Measurements from ENCODE around the gene TMEM254. TPM values are rescaled to one million over a fixed set of nuclear protein-coding genes. Genes with fewer than 3 reads are reported as not detected.

The TMEM254 gene
- total RNA-seq, 1 donor from 2014 or later: 14.3 TPM

DNA sequence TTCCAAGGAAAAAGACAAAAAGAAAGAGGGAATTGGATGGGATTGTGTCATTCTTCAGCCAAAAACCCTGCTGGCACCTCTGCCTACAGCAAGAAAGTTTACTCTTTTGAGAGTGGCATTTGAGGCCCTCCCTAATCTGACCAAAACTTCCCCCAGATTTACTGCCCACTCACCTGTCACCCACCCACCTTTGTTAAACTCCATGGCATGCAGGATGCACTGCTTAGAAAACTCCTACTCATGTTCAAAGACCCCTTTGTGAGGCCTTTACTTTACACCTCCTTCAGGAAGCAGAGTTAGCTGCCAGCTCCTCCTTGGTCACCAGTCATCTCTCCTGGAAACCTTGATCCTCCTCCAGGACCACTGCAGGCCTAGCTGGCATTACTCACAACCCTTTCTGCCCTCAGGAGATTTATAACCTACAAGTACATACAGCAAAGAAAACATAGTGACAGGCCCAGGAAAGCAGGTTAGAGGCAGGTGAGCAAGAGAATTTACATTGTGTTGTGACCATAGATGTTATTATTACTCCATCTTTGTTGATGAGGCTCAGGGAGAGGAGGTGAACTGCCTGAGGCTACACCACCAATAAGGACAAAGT lies 43.7 kb downstream of the TMEM254 start:
- no peak overlapping the region for H3K4me2 ChIP-seq (ENCODE audit: low read length)
- no peak overlapping the region for H3K4me3 ChIP-seq (ENCODE audit: insufficient read depth, low read depth, low read length)
- H3K27ac ChIP-seq (ENCODE audit: low read depth, low read length): no peak overlapping the region
- Mint-ChIP-seq H3K36me3 (ENCODE audit: low read depth, unreplicated experiment) (no peaks in the 10 kb centered on the region), H3K9me3 (ENCODE audit: unreplicated experiment) (no peaks in the 10 kb centered on the region), H3K4me3 (ENCODE audit: unreplicated experiment) (no peak overlapping the region), H3K27ac (ENCODE audit: unreplicated experiment) (no peak overlapping the region), H3K27me3 (ENCODE audit: low read depth, unreplicated experiment) (peaks cover 12% of the 10 kb centered on the region), H3K4me1 (ENCODE audit: low read depth, unreplicated experiment) (no peaks in the 10 kb centered on the region)
- no peak overlapping the region for H2AFZ ChIP-seq (ENCODE audit: low read depth, low read length)
- no peaks in the 10 kb centered on the region for H3K79me2 ChIP-seq (ENCODE audit: insufficient read depth, low read length)
- no peaks in the 10 kb centered on the region for H4K20me1 ChIP-seq (ENCODE audit: insufficient read depth, low read length)
- no peaks in the 10 kb centered on the region for H3K4me1 ChIP-seq (ENCODE audit: insufficient read depth, low read length)
- H3K9me3 ChIP-seq (ENCODE audit: insufficient read depth, low read depth, low read length): no peaks in the 10 kb centered on the region
- no peak overlapping the region for H3K9ac ChIP-seq (ENCODE audit: low read length)
- DNase-seq (ENCODE audit: low read depth) (no peak), FAIRE-seq (no peak)
- TF ChIP-seq, protein P1, sequence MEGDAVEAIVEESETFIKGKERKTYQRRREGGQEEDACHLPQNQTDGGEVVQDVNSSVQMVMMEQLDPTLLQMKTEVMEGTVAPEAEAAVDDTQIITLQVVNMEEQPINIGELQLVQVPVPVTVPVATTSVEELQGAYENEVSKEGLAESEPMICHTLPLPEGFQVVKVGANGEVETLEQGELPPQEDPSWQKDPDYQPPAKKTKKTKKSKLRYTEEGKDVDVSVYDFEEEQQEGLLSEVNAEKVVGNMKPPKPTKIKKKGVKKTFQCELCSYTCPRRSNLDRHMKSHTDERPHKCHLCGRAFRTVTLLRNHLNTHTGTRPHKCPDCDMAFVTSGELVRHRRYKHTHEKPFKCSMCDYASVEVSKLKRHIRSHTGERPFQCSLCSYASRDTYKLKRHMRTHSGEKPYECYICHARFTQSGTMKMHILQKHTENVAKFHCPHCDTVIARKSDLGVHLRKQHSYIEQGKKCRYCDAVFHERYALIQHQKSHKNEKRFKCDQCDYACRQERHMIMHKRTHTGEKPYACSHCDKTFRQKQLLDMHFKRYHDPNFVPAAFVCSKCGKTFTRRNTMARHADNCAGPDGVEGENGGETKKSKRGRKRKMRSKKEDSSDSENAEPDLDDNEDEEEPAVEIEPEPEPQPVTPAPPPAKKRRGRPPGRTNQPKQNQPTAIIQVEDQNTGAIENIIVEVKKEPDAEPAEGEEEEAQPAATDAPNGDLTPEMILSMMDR (IDR thresholded peaks at IDR 0.05; ENCODE audit: insufficient read depth, low read depth, low read length): no peak
- TF ChIP-seq EZH2 (IDR thresholded peaks at IDR 0.05; ENCODE audit: insufficient read depth, low read length): no peak
- H3K36me3 ChIP-seq (ENCODE audit: insufficient read depth, low read length): no peaks in the 10 kb centered on the region
- H3K27me3 ChIP-seq (ENCODE audit: insufficient read depth, low read length): no peaks in the 10 kb centered on the region

DNA sequence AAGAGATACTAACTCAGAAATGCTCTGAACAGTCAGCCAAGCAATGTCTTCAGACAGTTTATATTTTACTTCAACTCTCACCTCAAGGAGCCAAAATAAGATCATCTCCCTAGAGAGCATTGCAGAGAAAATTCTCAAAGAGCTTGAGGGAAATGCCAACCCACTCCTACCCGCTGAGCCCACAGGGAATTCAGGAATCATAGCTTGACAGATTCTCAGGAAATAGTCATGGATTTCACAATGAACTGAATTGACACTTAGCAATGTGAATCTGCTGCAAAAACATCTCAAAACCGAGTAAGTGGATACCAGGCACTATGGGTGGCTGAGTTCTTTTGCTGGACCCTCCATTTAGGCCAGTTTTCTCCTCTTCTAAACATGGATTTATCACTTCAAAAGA lies 44.3 kb downstream of the TMEM254 start:
- TF ChIP-seq, protein P1 (IDR thresholded peaks at IDR 0.05; ENCODE audit: insufficient read depth, low read depth, low read length): no peak
- TF ChIP-seq EZH2 (IDR thresholded peaks at IDR 0.05; ENCODE audit: insufficient read depth, low read length): no peak
- H3K4me1 Mint-ChIP-seq (ENCODE audit: low read depth, unreplicated experiment): no peaks in the 10 kb centered on the region

DNA sequence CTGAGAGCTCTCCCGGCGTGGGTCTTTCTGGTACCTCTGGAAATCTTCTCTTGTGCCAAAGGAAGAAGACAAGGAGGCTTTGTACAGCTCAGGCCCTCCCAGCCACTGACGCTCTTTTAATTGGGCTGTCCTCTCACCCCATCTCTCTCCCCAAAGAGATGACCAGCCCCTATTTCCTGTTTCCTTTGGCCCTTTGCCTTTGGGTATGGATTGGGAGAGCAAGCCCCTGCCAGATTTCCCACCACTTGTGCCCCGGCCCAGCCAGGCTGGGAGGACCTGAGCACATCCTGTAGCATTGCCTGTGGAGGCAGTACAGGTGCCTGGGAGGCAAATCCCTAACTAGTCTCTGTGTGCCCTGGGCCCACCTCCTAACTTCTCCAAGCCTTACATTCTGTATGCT lies 48.4 kb downstream of the TMEM254 start:
- no peak overlapping the region for H2AFZ ChIP-seq (ENCODE audit: low read depth, low read length)
- no peaks in the 10 kb centered on the region for H4K20me1 ChIP-seq (ENCODE audit: insufficient read depth, low read length)
- TF ChIP-seq, protein P1 (IDR thresholded peaks at IDR 0.05; ENCODE audit: insufficient read depth, low read depth, low read length): no peak
- TF ChIP-seq EZH2 (IDR thresholded peaks at IDR 0.05; ENCODE audit: insufficient read depth, low read length): no peak
- no peak overlapping the region for H3K4me3 Mint-ChIP-seq (ENCODE audit: unreplicated experiment)
- peaks cover 3% of the 10 kb centered on the region for H3K4me1 Mint-ChIP-seq (ENCODE audit: low read depth, unreplicated experiment)
- H3K27ac ChIP-seq (ENCODE audit: low read depth, low read length): no peak overlapping the region
- no peak overlapping the region for H3K4me3 ChIP-seq (ENCODE audit: insufficient read depth, low read depth, low read length)
- no peak overlapping the region for H3K27ac Mint-ChIP-seq (ENCODE audit: unreplicated experiment)
- no peak overlapping the region for H3K9ac ChIP-seq (ENCODE audit: low read length)
- no peaks in the 10 kb centered on the region for H3K4me1 ChIP-seq (ENCODE audit: insufficient read depth, low read length)
- DNase-seq (ENCODE audit: low read depth) (no peak), FAIRE-seq (no peak)
- H3K79me2 ChIP-seq (ENCODE audit: insufficient read depth, low read length): no peaks in the 10 kb centered on the region
- H3K27me3 ChIP-seq (ENCODE audit: insufficient read depth, low read length): no peaks in the 10 kb centered on the region
- no peaks in the 10 kb centered on the region for H3K36me3 ChIP-seq (ENCODE audit: insufficient read depth, low read length)
- no peaks in the 10 kb centered on the region for H3K36me3 Mint-ChIP-seq (ENCODE audit: low read depth, unreplicated experiment)
- H3K9me3 Mint-ChIP-seq (ENCODE audit: unreplicated experiment): no peaks in the 10 kb centered on the region
- no peaks in the 10 kb centered on the region for H3K9me3 ChIP-seq (ENCODE audit: insufficient read depth, low read depth, low read length)
- H3K27me3 Mint-ChIP-seq (ENCODE audit: low read depth, unreplicated experiment): peaks cover 9% of the 10 kb centered on the region
- H3K4me2 ChIP-seq (ENCODE audit: low read length): no peak overlapping the region

More for the DNA sequence above, 44.3 kb downstream of the TMEM254 start:
- H3K36me3 Mint-ChIP-seq (ENCODE audit: low read depth, unreplicated experiment): no peaks in the 10 kb centered on the region
- no peak overlapping the region for H2AFZ ChIP-seq (ENCODE audit: low read depth, low read length)
- no peak for DNase-seq (ENCODE audit: low read depth)
- H3K4me3 ChIP-seq (ENCODE audit: insufficient read depth, low read depth, low read length): no peak overlapping the region
- no peak overlapping the region for H3K27ac ChIP-seq (ENCODE audit: low read depth, low read length)
- H3K27me3 ChIP-seq (ENCODE audit: insufficient read depth, low read length): no peaks in the 10 kb centered on the region
- H3K9ac ChIP-seq (ENCODE audit: low read length): no peak overlapping the region
- no peaks in the 10 kb centered on the region for H4K20me1 ChIP-seq (ENCODE audit: insufficient read depth, low read length)
- H3K9me3 Mint-ChIP-seq (ENCODE audit: unreplicated experiment): no peaks in the 10 kb centered on the region
- no peak overlapping the region for H3K27ac Mint-ChIP-seq (ENCODE audit: unreplicated experiment)
- H3K4me1 ChIP-seq (ENCODE audit: insufficient read depth, low read length): no peaks in the 10 kb centered on the region
- no peaks in the 10 kb centered on the region for H3K79me2 ChIP-seq (ENCODE audit: insufficient read depth, low read length)
- peaks cover 13% of the 10 kb centered on the region for H3K27me3 Mint-ChIP-seq (ENCODE audit: low read depth, unreplicated experiment)
- no peaks in the 10 kb centered on the region for H3K36me3 ChIP-seq (ENCODE audit: insufficient read depth, low read length)
- H3K4me3 Mint-ChIP-seq (ENCODE audit: unreplicated experiment): no peak overlapping the region
- H3K4me2 ChIP-seq (ENCODE audit: low read length): no peak overlapping the region
- no peak for FAIRE-seq
- no peaks in the 10 kb centered on the region for H3K9me3 ChIP-seq (ENCODE audit: insufficient read depth, low read depth, low read length)

All from astrocyte (in vitro differentiated cells and primary cell).